ENCODE results near the gene ZNF362. TPM values are rescaled to one million over a fixed set of nuclear protein-coding genes. Genes with fewer than 3 reads are reported as not detected.
A peak's percentile ranks its signal among the peaks of the same experiment; 100 is the strongest.

ZNF362 gene
- total RNA-seq, 2 experiments from 2014 or later = 18.1 to 18.7 TPM

GRCh38 chr1:33250724-33251123 lies 5.6 kb upstream of the ZNF362 start:
- Mint-ChIP-seq H3K4me1 (no peaks in the 10 kb centered on the region), H3K27me3 (peaks cover 33% of the 10 kb centered on the region), H3K36me3 (ENCODE audit: low read depth) (no peaks in the 10 kb centered on the region), H3K4me3 (no peak overlapping the region), H3K27ac (no peak overlapping the region), H3K9me3 (no peaks in the 10 kb centered on the region)
- no peak for DNase-seq
- ChIA-PET CTCF (no interaction called here), POLR2A (no interaction called here)

- Mint-ChIP-seq H3K4me3 (no peak overlapping the region), H3K9me3 (no peaks in the 10 kb centered on the region), H3K36me3 (ENCODE audit: low read depth) (peaks cover 6% of the 10 kb centered on the region), H3K27ac (no peak overlapping the region), H3K4me1 (peaks cover 18% of the 10 kb centered on the region), H3K27me3 (peaks cover 18% of the 10 kb centered on the region)
- ChIA-PET POLR2A (interaction anchor here (1.2 to 1.5 kb wide), 3 partner anchors 10 to 128 kb away, joined by 4 to 5 read pairs (median 5); no protein-coding TSS in a partner anchor), CTCF (interaction anchor here (1.0 kb wide), 1 partner anchor 41 kb away, joined by 3 read pairs; no protein-coding TSS in a partner anchor)
- DNase-seq = no peak
These were observed 1.8 kb upstream of the ZNF362 start for GRCh38 chr1:33254491-33254890.

- peak overlapping the region; percentile 55 for H3K27ac Mint-ChIP-seq
- peak; percentile 61 for DNase-seq
- peaks cover 11% of the 10 kb centered on the region for H3K27me3 Mint-ChIP-seq
- CTCF ChIA-PET = interaction anchor here (1.0 kb wide), 1 partner anchor 40 kb away, joined by 3 read pairs; no protein-coding TSS in a partner anchor
- H3K4me1 Mint-ChIP-seq = peaks cover 24% of the 10 kb centered on the region
- peak overlapping the region; percentile 50 for H3K4me3 Mint-ChIP-seq
- POLR2A ChIA-PET = interaction anchor here (0.6 to 1.5 kb wide), 6 partner anchors 9 to 129 kb away, joined by 3 to 5 read pairs (median 4); partner anchors contain the start of gene TRIM62
- no peaks in the 10 kb centered on the region for H3K9me3 Mint-ChIP-seq
- H3K36me3 Mint-ChIP-seq (ENCODE audit: low read depth) = peaks cover 12% of the 10 kb centered on the region
These were observed 708 bp upstream of the ZNF362 start for GRCh38 chr1:33255347-33256220.

- POLR2A ChIA-PET = no interaction called here
- peaks cover 12% of the 10 kb centered on the region for H3K36me3 Mint-ChIP-seq (ENCODE audit: low read depth)
- peak overlapping the region; percentile 60 for H3K4me3 Mint-ChIP-seq
- DNase-seq = no peak
- peaks cover 25% of the 10 kb centered on the region for H3K4me1 Mint-ChIP-seq
- CTCF ChIA-PET = no interaction called here
- H3K27me3 Mint-ChIP-seq = peaks cover 8% of the 10 kb centered on the region
- H3K9me3 Mint-ChIP-seq = no peaks in the 10 kb centered on the region
- H3K27ac Mint-ChIP-seq = no peak overlapping the region
These were observed 146 bp upstream of the ZNF362 start for GRCh38 chr1:33256221-33256470.

- H3K4me3 Mint-ChIP-seq = peak overlapping the region; percentile 98
- ChIA-PET CTCF (interaction anchor here (0.7 to 1.2 kb wide), 4 partner anchors 38 to 380 kb away, joined by 3 to 7 read pairs (median 4); no protein-coding TSS in a partner anchor), POLR2A (interaction anchor here (0.8 to 1.4 kb wide), 10 partner anchors 9 to 1887 kb away, joined by 3 to 5 read pairs (median 3); partner anchors contain the start of genes RBBP4 and TRIM62)
- peak overlapping the region; percentile 97 for H3K27ac Mint-ChIP-seq
- no peaks in the 10 kb centered on the region for H3K9me3 Mint-ChIP-seq
- no peaks in the 10 kb centered on the region for H3K27me3 Mint-ChIP-seq
- DNase-seq = no peak
- peaks cover 12% of the 10 kb centered on the region for H3K36me3 Mint-ChIP-seq (ENCODE audit: low read depth)
- H3K4me1 Mint-ChIP-seq = peaks cover 25% of the 10 kb centered on the region
These were observed 997 bp downstream of the ZNF362 start for GRCh38 chr1:33257207-33257771.

- ChIA-PET POLR2A (interaction anchor here (0.8 to 1.4 kb wide), 9 partner anchors 10 to 1888 kb away, joined by 3 to 5 read pairs (median 3); partner anchors contain the start of genes RBBP4 and TRIM62), CTCF (interaction anchor here (0.7 to 1.2 kb wide), 4 partner anchors 37 to 381 kb away, joined by 3 to 7 read pairs (median 4); no protein-coding TSS in a partner anchor)
- Mint-ChIP-seq H3K27me3 (no peaks in the 10 kb centered on the region), H3K4me3 (peak overlapping the region; percentile 98), H3K27ac (peak overlapping the region; percentile 97), H3K9me3 (no peaks in the 10 kb centered on the region), H3K4me1 (peaks cover 25% of the 10 kb centered on the region), H3K36me3 (ENCODE audit: low read depth) (peaks cover 12% of the 10 kb centered on the region)
- DNase-seq = no peak
These were observed 1.8 kb downstream of the ZNF362 start for GRCh38 chr1:33257772-33258712.

GRCh38 chr1:33258788-33259274 lies 2.5 kb downstream of the ZNF362 start:
- CTCF ChIA-PET = no interaction called here
- POLR2A ChIA-PET = no interaction called here
- Mint-ChIP-seq H3K36me3 (ENCODE audit: low read depth) (peaks cover 12% of the 10 kb centered on the region), H3K4me1 (peaks cover 25% of the 10 kb centered on the region), H3K9me3 (no peaks in the 10 kb centered on the region), H3K27me3 (no peaks in the 10 kb centered on the region), H3K4me3 (peak overlapping the region; percentile 98), H3K27ac (peak overlapping the region; percentile 24)
- DNase-seq = no peak

- POLR2A ChIA-PET = interaction anchor here (0.9 to 1.0 kb wide), 2 partner anchors 89 to 132 kb away, joined by 3 read pairs; no protein-coding TSS in a partner anchor
- Mint-ChIP-seq H3K4me3 (no peak overlapping the region), H3K4me1 (peaks cover 25% of the 10 kb centered on the region), H3K27me3 (no peaks in the 10 kb centered on the region), H3K36me3 (ENCODE audit: low read depth) (peaks cover 12% of the 10 kb centered on the region), H3K27ac (no peak overlapping the region), H3K9me3 (no peaks in the 10 kb centered on the region)
- DNase-seq = no peak
- CTCF ChIA-PET = no interaction called here
These were observed 3.6 kb downstream of the ZNF362 start for GRCh38 chr1:33259879-33260278.

- no peak for DNase-seq
- POLR2A ChIA-PET = interaction anchor here (0.9 to 1.0 kb wide), 2 partner anchors 88 to 133 kb away, joined by 3 read pairs; no protein-coding TSS in a partner anchor
- Mint-ChIP-seq H3K36me3 (ENCODE audit: low read depth) (peaks cover 12% of the 10 kb centered on the region), H3K9me3 (no peaks in the 10 kb centered on the region), H3K4me3 (no peak overlapping the region), H3K4me1 (peaks cover 25% of the 10 kb centered on the region), H3K27me3 (no peaks in the 10 kb centered on the region), H3K27ac (peak overlapping the region; percentile 40)
- CTCF ChIA-PET = no interaction called here
These were observed 4.1 kb downstream of the ZNF362 start for GRCh38 chr1:33260439-33260838.

- H3K4me1 Mint-ChIP-seq = peaks cover 25% of the 10 kb centered on the region
- no peak for DNase-seq
- H3K27ac Mint-ChIP-seq = no peak overlapping the region
- ChIA-PET CTCF (no interaction called here), POLR2A (no interaction called here)
- H3K9me3 Mint-ChIP-seq = no peaks in the 10 kb centered on the region
- no peak overlapping the region for H3K4me3 Mint-ChIP-seq
- H3K36me3 Mint-ChIP-seq (ENCODE audit: low read depth) = peaks cover 12% of the 10 kb centered on the region
- no peaks in the 10 kb centered on the region for H3K27me3 Mint-ChIP-seq
These were observed 5.1 kb downstream of the ZNF362 start for GRCh38 chr1:33261344-33261743.

GRCh38 chr1:33263890-33264504 lies 7.7 kb downstream of the ZNF362 start:
- ChIA-PET CTCF (interaction anchor here (1.1 kb wide), 1 partner anchor 31 kb away, joined by 3 read pairs; no protein-coding TSS in a partner anchor), POLR2A (interaction anchor here (1.2 kb wide), 1 partner anchor 9 kb away, joined by 4 read pairs; no protein-coding TSS in a partner anchor)
- H3K4me3 Mint-ChIP-seq = no peak overlapping the region
- DNase-seq = no peak
- peaks cover 8% of the 10 kb centered on the region for H3K36me3 Mint-ChIP-seq (ENCODE audit: low read depth)
- no peaks in the 10 kb centered on the region for H3K9me3 Mint-ChIP-seq
- no peaks in the 10 kb centered on the region for H3K27me3 Mint-ChIP-seq
- H3K27ac Mint-ChIP-seq = no peak overlapping the region
- H3K4me1 Mint-ChIP-seq = peaks cover 10% of the 10 kb centered on the region

All from activated CD4-positive, alpha-beta memory T cell treated with anti-CD3 and anti-CD28 coated beads, Interleukin-2, amount 10 ng/mL, durations not matched to agents 7 days and 5 days (primary cell).